HG02885 (cell line): ENCODE data around the gene SPACDR.
"Not testable (repeated sequence)": the region's sequence is repeated elsewhere in the genome, so short reads cannot be mapped to it uniquely, and the experiment has no call there.

Experiments used
- ATAC-seq: cut with Tn5 transposase; IDR thresholded peaks from one replicate; pipeline ENCODE4 v1.9.1; 2021; ENCODE audit warnings: mild to moderate bottlenecking; ENCODE audit not compliant: unreplicated experiment, poor library complexity

The SPACDR gene, protein sequence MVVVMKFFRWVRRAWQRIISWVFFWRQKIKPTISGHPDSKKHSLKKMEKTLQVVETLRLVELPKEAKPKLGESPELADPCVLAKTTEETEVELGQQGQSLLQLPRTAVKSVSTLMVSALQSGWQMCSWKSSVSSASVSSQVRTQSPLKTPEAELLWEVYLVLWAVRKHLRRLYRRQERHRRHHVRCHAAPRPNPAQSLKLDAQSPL

GRCh38 chr7:100464210-100464660, at the start of gene SPACDR:
TSS of gene SPACDR (minus strand) at chr7:100464260. CDS start at chr7:100464025, 235 bp downstream.
- no peak for ATAC-seq

DNA sequence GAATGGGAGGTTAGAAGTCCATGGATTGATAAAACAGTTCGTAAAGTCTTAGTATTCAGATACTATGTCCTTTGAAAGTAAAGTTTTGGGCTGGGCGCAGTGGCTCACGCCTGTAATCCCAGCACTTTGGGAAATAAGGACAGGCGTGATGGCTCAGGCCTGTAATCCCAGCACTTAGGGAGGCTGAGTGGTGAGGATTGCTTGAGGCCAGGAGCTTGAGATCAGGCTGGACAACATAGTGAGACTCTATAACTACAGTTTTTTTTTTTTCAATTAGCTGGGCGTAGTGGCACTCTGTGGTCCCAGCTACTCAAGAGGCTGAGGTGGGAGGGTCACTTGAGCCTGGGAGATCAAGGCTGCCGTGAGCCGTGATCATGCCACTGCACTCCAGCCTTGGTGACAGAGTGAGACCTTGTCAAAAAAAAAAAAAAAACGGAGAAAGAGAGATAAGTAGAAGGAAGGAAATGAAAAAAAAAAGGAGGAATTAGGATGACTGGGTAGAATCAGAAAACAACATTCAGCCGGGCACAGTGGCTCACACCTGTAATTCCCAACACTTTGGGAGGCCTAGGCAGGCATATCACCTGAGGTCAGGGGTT, 49.3 kb upstream of the SPACDR start:
- ATAC-seq = no peak

- no peak for ATAC-seq
These were observed 46.6 kb upstream of the SPACDR start for GRCh38 chr7:100510437-100511239.

DNA sequence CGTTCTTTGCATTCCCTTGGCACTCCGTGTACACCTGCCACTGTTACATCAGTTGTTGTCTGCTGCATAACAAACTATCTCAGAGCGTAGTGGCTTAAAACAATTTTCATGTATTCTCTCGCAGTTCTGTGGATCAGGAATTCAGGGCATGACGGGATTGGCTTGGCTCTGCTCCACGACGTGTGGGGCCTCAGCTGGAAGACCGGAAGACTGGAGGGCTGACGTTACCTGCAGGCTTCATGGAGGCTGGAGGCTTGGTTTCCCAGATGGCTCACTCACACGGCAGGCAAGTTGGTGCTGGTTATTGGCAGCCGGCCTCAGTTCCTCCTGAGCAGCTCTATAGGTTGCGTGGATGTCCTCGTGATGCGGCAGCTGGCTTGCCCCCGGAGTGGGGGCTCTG, 45.2 kb upstream of the SPACDR start:
- no peak for ATAC-seq

DNA sequence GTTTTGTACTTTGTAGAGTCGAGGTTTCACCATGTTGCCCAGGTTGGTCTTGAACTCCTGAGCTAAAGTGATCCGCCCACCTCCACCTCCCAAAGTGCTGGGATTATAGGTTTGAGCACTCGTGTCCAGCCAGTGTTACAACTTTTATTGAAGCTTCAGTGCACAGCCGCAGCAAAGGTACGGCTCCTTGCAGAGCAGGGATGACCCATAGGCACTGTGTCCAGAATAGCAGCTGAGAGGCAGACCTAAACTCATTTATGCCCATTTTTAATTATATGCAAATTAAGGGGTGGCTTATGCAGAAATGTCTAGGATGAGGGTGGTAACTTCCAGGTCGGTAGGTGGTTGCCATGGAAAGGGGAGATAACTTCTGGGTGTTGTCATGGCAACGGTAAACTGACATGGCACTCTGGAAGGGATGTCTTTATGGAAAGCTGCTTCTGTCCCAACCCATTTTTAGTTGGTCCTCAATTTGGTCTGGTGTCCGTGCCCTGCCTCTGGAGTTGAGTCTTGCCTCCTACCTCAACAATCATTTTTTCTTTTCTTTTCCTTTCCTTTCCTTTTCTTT, 42.4 kb upstream of the SPACDR start:
- ATAC-seq = no peak

- ATAC-seq = no peak
These were observed 41.0 kb upstream of the SPACDR start for GRCh38 chr7:100504887-100505611.

DNA sequence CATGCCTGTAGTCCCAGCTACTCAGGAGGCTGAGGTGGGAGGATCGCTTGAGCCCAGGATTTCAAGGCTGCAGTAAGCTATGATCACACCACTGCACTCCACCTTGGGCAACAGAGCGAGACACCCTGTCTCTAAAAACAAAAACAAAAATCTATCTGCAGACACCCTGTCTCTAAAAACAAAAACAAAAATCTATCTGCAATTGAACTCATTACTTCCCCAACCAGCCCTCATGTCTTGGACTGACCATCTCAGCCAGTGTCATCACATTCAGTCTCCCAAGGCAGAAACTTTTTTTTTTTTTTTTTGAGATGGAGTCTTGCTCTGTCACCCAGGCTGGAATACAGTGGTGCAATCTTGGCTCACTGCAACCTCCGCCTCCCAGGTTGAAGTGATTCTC, 40.0 kb upstream of the SPACDR start:
- not testable (repeated sequence) for ATAC-seq

DNA sequence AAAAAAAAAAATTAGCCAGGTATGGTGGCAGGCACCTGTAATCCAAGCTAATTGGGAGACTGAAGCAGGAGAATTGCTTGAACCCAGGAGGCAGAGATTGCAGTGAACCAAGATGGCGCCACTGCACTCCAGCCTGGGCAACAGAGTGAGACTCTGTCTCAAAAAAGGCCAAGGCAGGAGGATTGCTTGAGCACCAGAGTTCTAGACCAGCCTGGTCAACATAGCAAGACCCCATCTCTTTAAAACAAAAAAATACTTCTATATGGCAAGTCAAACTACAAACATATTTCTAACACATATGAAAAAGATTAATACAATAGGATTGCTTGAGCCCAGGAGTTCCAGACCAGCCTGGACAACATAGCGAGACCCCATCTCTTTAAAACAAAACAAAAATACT, 36.7 kb upstream of the SPACDR start:
- ATAC-seq = not testable (repeated sequence)

GRCh38 chr7:100496509-100496908, 32.4 kb upstream of the SPACDR start:
- ATAC-seq = no peak

DNA sequence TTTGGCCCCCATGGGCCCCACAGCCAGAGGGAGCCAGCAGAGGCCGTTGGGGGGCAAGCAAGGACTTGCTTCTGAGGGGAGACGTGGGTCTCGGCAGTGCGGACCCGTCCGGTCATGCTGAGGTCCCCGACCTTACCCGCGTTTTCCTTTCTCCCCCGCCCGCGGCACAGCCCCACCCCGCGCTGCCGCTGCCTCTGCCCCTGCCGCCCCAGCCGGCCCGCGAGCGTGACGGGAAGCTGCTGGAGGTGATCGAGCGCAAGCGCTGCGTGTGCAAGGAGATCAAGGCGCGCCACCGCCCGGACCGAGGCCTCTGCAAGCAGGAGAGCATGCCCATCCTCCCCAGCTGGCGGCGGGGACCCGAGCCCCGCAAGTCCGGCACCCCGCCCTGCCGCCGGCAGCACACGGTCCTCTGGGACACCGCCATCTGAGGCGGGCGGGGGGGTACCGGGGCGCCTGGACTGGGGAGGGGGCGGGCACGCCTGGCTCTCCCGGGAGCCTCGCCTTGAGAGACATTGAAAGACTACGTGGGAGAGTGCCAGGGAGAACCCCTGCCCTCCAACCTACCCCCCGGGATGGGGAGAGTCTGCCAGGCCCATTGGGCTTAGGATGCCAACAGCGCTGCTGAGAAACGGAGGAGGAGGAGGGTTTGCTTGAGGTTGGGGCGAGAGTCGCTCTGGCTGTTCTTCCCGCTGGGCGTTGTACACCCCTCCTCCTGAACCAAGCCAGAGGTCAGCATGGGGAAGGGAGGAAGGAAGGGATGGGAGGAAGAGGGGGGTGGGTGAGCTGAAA, 29.6 kb upstream of the SPACDR start:
- ATAC-seq = no peak

DNA sequence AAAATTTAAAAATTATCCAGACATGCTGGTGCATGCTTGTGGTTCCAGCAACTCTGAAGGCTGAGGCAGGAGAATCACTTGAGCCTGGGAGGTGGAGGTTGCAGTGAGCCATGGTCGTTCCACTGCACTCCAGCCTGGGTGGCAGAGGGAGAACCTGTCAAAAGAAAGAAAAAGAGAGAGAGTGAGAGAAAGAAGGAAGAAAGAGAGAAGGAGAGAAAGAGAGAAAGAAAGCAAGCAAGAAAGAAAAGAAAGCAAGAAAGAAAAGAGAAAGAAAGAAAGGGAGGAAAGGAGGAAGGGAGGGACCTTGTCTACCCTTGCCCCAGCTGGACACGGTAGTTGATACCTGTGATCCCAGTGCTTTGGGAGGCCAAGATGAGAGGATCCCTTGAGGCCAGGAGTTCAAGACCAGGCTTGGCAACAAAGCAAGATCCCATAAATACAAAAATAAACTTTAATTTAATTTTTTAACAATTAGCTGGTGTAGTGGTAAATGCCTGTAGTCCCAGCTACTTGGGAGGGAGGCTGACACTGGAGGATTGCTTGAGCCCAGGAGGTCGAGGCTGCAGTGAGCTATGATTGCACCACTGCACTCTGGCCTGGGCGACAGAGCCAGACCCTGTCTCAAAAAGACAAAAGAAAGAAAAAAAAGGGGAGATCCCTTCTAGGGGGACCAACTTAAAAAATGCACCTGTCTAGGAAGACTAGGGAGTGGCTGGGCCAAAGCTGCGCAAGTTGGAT, 28.8 kb upstream of the SPACDR start:
- ATAC-seq = no peak

- ATAC-seq = no peak
These were observed 27.1 kb upstream of the SPACDR start for GRCh38 chr7:100491192-100491578.

GRCh38 chr7:100490483-100491191, 26.6 kb upstream of the SPACDR start:
- no peak for ATAC-seq

GRCh38 chr7:100489824-100490223, 25.8 kb upstream of the SPACDR start:
- ATAC-seq = no peak

GRCh38 chr7:100489121-100489520, 25.1 kb upstream of the SPACDR start:
- ATAC-seq = no peak

DNA sequence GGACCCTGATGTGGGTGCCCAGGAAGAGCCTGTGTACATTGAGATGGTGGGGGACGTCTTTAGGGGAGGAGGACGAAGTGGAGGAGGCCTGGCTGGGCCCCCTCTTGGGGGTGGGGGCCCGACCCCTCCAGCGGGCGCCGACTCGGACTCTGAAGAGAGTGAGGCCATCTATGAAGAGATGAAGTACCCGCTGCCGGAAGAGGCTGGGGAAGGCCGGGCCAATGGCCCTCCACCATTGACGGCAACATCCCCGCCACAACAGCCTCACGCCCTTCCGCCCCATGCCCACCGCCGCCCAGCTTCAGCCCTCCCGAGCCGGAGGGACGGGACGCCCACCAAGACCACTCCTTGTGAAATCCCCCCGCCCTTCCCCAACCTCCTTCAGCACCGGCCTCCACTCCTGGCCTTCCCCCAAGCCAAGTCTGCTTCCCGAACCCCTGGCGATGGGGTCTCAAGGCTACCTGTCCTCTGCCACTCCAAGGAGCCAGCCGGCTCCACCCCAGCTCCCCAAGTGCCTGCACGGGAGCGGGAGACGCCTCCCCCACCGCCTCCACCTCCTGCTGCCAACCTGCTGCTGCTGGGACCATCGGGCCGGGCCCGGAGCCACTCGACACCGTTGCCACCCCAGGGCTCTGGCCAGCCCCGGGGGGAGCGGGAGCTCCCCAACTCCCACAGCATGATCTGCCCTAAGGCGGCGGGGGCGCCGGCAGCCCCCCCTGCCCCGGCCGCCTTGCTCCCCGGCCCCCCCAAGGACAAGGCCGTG, 24.5 kb upstream of the SPACDR start:
- ATAC-seq = no peak

DNA sequence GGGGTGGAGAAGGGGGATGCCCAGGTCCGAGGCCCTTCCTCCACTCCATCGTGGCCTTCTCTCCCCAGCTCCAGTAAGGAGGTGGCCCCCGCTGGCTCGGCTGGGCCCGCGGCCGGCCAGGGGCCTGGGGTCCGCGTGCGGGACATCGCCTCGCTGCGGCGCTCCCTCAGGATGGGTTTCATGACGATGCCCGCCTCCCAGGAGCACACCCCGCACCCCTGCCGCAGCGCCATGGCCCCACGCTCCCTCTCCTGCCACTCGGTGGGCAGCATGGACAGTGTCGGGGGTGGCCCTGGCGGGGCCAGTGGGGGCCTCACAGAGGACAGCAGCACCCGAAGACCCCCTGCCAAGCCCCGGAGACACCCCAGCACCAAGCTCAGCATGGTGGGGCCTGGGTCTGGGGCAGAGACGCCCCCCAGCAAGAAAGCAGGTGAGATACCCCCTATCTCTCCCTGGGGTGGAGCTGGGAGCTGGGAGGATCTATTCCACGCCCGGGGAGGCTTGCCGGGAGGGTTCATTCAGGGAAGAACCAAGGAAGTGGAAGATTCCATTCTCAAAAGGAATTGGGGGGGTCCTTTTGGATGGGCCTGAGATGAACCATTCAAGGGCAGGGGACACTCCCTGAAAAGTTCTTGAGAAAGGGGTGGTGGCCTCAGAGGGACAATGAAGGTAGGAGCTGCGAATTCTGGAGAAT, 22.8 kb upstream of the SPACDR start:
- no peak for ATAC-seq
